CD4-positive, alpha-beta T cell treated with Interferon alpha-2 for 1 hour (primary cell): Measurements from ENCODE around the gene IMPA2.
"Not testable (repeated sequence)": the region's sequence is repeated elsewhere in the genome, so short reads cannot be mapped to it uniquely, and the experiment has no call there.

Experiments
- DNase-seq, 2 donors: peaks; one replicate each; pipeline ENCODE4 v3.0.0-alpha.2; 2020 to 2022

IMPA2 gene

GRCh38 chr18:11963991-11964484 is 17.3 kb upstream of the IMPA2 start:
- DNase-seq, result no peak

GRCh38 chr18:11969904-11970835 is 11.1 kb upstream of the IMPA2 start:
- no peak for DNase-seq

GRCh38 chr18:11970836-11971226 is 10.5 kb upstream of the IMPA2 start:
- DNase-seq, result not testable (repeated sequence)

- DNase-seq, result no peak
Observed at GRCh38 chr18:11972371-11973174, 8.7 kb upstream of the IMPA2 start.

GRCh38 chr18:11974741-11975325 is 6.5 kb upstream of the IMPA2 start:
- DNase-seq, result no peak

GRCh38 chr18:11975723-11976122 is 5.6 kb upstream of the IMPA2 start:
- DNase-seq, result no peak

GRCh38 chr18:11976315-11977152 is 4.8 kb upstream of the IMPA2 start:
- DNase-seq, result no peak

- no peak for DNase-seq
Observed at GRCh38 chr18:11977153-11977466, 4.2 kb upstream of the IMPA2 start.

- no peak for DNase-seq
Observed at GRCh38 chr18:11978956-11979355, 2.4 kb upstream of the IMPA2 start.

- peak in 1 of 2 donors; percentile 7 for DNase-seq
Observed at GRCh38 chr18:11980163-11980493, 1.2 kb upstream of the IMPA2 start.

GRCh38 chr18:11980494-11981191 is 664 bp upstream of the IMPA2 start:
- peak; percentile 95 to 97 for DNase-seq

- DNase-seq, result peak; percentile 14 to 16
Observed at GRCh38 chr18:11981543-11982366, 448 bp downstream of the IMPA2 start.

GRCh38 chr18:11982981-11983380 is 1.7 kb downstream of the IMPA2 start:
- no peak for DNase-seq

- DNase-seq, result no peak
Observed at GRCh38 chr18:11983592-11983991, 2.3 kb downstream of the IMPA2 start.

GRCh38 chr18:11984091-11984490 is 2.8 kb downstream of the IMPA2 start:
- DNase-seq, result no peak

GRCh38 chr18:11985586-11985985 is 4.3 kb downstream of the IMPA2 start:
- no peak for DNase-seq

- no peak for DNase-seq
Observed at GRCh38 chr18:11986061-11986460, 4.8 kb downstream of the IMPA2 start.

GRCh38 chr18:11987527-11987926 is 6.2 kb downstream of the IMPA2 start:
- no peak for DNase-seq

- no peak for DNase-seq
Observed at GRCh38 chr18:11989174-11989573, 7.9 kb downstream of the IMPA2 start.

GRCh38 chr18:11989966-11990380 is 8.7 kb downstream of the IMPA2 start:
- DNase-seq, result no peak

GRCh38 chr18:11990539-11990938 is 9.2 kb downstream of the IMPA2 start:
- no peak for DNase-seq
